Globus pallidus (tissue), 1 donor: Measurements from ENCODE around the gene RNF144A.

ENCODE experiments used
- DNase-seq: peaks from one replicate; pipeline ENCODE4 v3.0.0-alpha.2; 2015; ENCODE audit warnings: low spot score

The RNF144A gene

GRCh38 chr2:7089284-7089683 lies 172.1 kb downstream of the RNF144A start:
- DNase-seq, result no peak

- DNase-seq, result no peak
These were observed 172.8 kb downstream of the RNF144A start for GRCh38 chr2:7089898-7090510.

- no peak for DNase-seq
These were observed 176.2 kb downstream of the RNF144A start for GRCh38 chr2:7093376-7093775.
